NT2/D1 (cell line): ENCODE measurements around the gene SPRR1A.

Experiments used
- YY1 ChIP-seq: IDR thresholded peaks from 2 replicates; pipeline ENCODE4 v1.6.1; 2011; ENCODE audit not compliant: insufficient read length, insufficient read depth
- ZNF274 ChIP-seq: IDR thresholded peaks from 2 replicates; pipeline ENCODE4 v1.6.1; 2011; ENCODE audit warnings: mild to moderate bottlenecking, low read depth, low read length

GRCh38 chr1:152940614-152941013 lies 43.3 kb upstream of the SPRR1A start:
- TF ChIP-seq YY1 (no peak), ZNF274 (no peak)
